Posterior vena cava (tissue), 2 donors: Measurements from ENCODE around the gene MLLT3. TPM values are rescaled to one million over a fixed set of nuclear protein-coding genes. Genes with fewer than 3 reads are reported as not detected.

Experiments used
- DNase-seq: peaks from one replicate; pipeline ENCODE4 v3.0.0-alpha.2; 2020; ENCODE audit warnings: low spot score
- intact Hi-C, 2 donors: fragments of 100-400 bp; cut with DNase I; formaldehyde crosslinking; loops; one replicate each; pipeline versions ENCODE4 v1.14.1 to v1.14.2; 2022 to 2023
- total RNA-seq, 2 donors: library from RNA; stranded (reverse); fragmentation: NEBNext Ultra II Directional; extraction: Animal tissue kit (Norgen Biotek cat#: 25700); gene quantifications; one replicate each; pipeline ENCODE4 v1.2.1, GENCODE V29; 2021
- donor health status: DM: yes; HTN: yes; CAD: no.
- donor health status: DM: yes; HTN: yes; CAD: no.

MLLT3 gene
- total RNA-seq, 2 donors from 2014 or later, result 6.5 to 7.6 TPM

GRCh38 chr9:20632705-20633104, 10.4 kb upstream of the MLLT3 start:
- intact Hi-C loops, result no loop called here
- no peak for DNase-seq

- DNase-seq, result no peak
- intact Hi-C loops, result no loop called here
Measured at GRCh38 chr9:20630241-20630943, 8.1 kb upstream of the MLLT3 start.

GRCh38 chr9:20625003-20625349, 2.7 kb upstream of the MLLT3 start:
- DNase-seq, result no peak
- intact Hi-C loops, result loop anchor here in 1 of 2 donors (10.0 kb wide), 2 partner anchors 270 to 320 kb away; no protein-coding TSS in a partner anchor

- no peak for DNase-seq
- intact Hi-C loops, result loop anchor here (5.0 to 10.0 kb wide), 3 partner anchors 267 to 320 kb away; no protein-coding TSS in a partner anchor
Measured at GRCh38 chr9:20624201-20625002, 2.1 kb upstream of the MLLT3 start.

- intact Hi-C loops, result loop anchor here (5.0 to 10.0 kb wide), 3 partner anchors 266 to 321 kb away; no protein-coding TSS in a partner anchor
Measured at GRCh38 chr9:20623748-20624124, 1.4 kb upstream of the MLLT3 start.

GRCh38 chr9:20623021-20623747, 885 bp upstream of the MLLT3 start:
- peak; percentile 79 for DNase-seq
- intact Hi-C loops, result loop anchor here (5.0 to 10.0 kb wide), 3 partner anchors 266 to 322 kb away; no protein-coding TSS in a partner anchor

More at GRCh38 chr9:20623748-20624124, 1.4 kb upstream of the MLLT3 start:
- DNase-seq, result no peak

GRCh38 chr9:20621471-20622329, 599 bp downstream of the MLLT3 start:
- intact Hi-C loops, result loop anchor here (5.0 to 10.0 kb wide), 3 partner anchors 264 to 323 kb away; no protein-coding TSS in a partner anchor

GRCh38 chr9:20620650-20621470, 1.4 kb downstream of the MLLT3 start:
- intact Hi-C loops, result loop anchor here (5.0 to 10.0 kb wide), 3 partner anchors 264 to 324 kb away; no protein-coding TSS in a partner anchor
- peak; percentile 83 for DNase-seq

More at GRCh38 chr9:20621471-20622329, 599 bp downstream of the MLLT3 start:
- DNase-seq, result peak; percentile 91

GRCh38 chr9:20619487-20620200, 2.7 kb downstream of the MLLT3 start:
- intact Hi-C loops, result loop anchor here (5.0 to 10.0 kb wide), 3 partner anchors 262 to 325 kb away; no protein-coding TSS in a partner anchor
- DNase-seq, result no peak

- intact Hi-C loops, result no loop called here
- DNase-seq, result no peak
Measured at GRCh38 chr9:20618361-20618802, 3.9 kb downstream of the MLLT3 start.

- DNase-seq, result no peak
- intact Hi-C loops, result no loop called here
Measured at GRCh38 chr9:20616808-20617207, 5.5 kb downstream of the MLLT3 start.

GRCh38 chr9:20614602-20615216, 7.6 kb downstream of the MLLT3 start:
- DNase-seq, result no peak
- intact Hi-C loops, result no loop called here

- intact Hi-C loops, result no loop called here
- no peak for DNase-seq
Measured at GRCh38 chr9:20611691-20612287, 10.5 kb downstream of the MLLT3 start.

- intact Hi-C loops, result no loop called here
- no peak for DNase-seq
Measured at GRCh38 chr9:20610591-20610990, 11.7 kb downstream of the MLLT3 start.

- intact Hi-C loops, result no loop called here
- DNase-seq, result no peak
Measured at GRCh38 chr9:20608582-20608981, 13.7 kb downstream of the MLLT3 start.

GRCh38 chr9:20606652-20607051, 15.6 kb downstream of the MLLT3 start:
- intact Hi-C loops, result no loop called here
- no peak for DNase-seq
